NCI-H748 (cell line): ENCODE results near the gene FCN1.
A peak's percentile ranks its signal among the peaks of the same experiment; 100 is the strongest.

ENCODE experiments used
- DNase-seq: peaks from one replicate; lab custom pipeline; 2025; ENCODE audit not compliant: unreplicated experiment; lab: John Stamatoyannopoulos, UW

FCN1 gene

DNA sequence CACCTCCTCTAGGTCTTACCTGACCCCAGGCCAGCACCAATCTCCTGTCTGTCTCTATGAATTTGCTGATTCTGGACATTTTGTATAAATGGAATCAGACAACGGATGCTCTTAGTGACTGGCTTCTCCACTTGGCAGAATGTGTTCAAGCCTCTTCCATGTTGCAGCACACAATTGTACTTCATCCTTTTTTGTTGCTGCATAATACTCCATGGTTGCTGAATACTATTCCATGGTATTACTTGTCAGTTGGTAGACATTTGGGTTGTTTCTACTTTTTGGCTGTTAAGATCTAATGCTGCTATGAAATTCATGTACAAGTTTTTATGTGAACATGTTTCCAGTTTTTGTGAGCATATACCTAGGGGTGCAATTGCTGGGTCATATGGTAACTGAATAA lies 34.3 kb upstream of the FCN1 start:
- DNase-seq = no peak

GRCh38 chr9:134951461-134951860 lies 33.7 kb upstream of the FCN1 start:
- DNase-seq = no peak

- DNase-seq = no peak
These were observed 32.9 kb upstream of the FCN1 start for GRCh38 chr9:134950386-134951210.

DNA sequence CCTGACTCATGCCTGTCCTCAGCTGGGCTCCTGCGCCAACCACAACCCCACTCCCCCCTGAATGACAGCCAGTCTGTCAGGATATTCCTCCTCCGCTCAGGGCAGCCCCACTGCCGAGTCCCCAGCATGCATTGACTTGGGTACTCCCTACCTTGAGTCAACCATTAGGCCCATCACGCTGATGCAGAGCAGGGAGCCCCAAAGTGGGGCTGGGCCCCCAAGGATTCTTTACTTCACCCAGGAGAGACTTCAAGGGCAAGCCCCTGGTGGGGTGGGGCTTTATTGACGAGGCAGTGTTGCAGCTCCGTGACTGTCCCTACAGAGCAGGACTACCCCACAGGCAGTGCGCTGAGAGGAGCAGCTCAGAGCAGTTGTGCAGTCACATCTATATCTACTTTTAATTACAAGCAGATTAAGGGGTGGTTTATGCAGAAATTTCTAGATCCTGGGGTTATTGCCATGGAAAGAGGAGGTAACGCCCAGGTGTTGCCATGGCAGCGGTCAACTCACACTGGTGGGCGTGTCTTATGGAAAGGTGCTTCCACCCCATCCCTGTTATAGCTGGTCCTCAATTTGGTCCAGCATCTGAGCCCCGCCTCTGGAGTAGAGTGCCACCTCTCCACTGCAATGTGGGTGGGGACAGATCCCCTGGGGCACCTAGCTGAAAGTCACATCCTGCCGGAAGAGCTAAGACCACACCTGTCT lies 32.1 kb upstream of the FCN1 start:
- DNase-seq = peak; percentile 14

- DNase-seq = no peak
These were observed 30.4 kb upstream of the FCN1 start for GRCh38 chr9:134948149-134948548.

DNA sequence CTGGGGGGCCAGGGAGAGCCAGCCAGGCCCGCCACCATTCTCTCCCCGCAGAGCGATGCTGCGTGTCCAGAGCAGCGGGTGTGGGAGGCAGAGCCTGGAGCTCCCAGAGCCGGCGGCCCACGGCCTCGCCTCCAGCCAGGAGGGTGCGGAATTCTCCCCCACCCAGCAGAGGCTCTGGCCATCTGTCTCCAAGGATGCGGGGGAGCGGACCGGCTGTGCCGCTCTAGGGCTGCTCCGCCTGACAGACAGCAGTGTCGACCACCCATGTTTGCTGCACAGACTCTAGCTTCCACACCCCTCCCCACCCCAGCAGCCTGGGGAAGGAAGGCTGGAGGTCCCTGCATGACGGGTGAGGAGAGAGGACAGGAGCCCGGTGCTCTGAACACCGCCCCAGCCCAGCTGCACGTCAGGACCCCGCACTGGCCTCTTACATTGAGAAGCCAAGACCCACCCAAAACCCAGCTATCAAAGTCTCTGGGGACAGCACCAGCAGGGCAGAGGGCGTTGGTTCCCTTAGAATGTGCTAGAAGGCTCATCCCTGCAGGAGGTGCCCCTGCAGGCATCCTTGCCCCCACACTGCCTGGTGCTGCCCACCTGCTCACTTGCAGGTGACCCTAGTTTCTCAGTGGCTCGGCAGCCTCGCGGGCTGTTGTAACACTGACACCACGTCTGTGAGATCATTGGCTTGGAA lies 29.7 kb upstream of the FCN1 start:
- DNase-seq = no peak

DNA sequence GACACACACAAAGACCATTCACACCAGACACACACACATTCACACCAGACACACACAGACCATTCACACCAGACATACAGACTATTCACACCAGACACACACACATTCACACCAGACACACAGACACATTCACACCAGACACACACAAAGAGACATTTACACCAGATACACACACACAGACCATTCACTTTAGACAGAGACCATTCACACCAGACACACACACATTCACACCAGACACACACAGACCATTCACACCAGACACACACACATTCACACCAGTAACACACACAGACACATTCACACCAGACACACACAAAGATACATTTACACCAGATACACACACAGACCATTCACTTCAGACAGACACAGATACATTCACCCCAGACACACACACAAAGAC lies 29.0 kb upstream of the FCN1 start:
- DNase-seq = no peak

DNA sequence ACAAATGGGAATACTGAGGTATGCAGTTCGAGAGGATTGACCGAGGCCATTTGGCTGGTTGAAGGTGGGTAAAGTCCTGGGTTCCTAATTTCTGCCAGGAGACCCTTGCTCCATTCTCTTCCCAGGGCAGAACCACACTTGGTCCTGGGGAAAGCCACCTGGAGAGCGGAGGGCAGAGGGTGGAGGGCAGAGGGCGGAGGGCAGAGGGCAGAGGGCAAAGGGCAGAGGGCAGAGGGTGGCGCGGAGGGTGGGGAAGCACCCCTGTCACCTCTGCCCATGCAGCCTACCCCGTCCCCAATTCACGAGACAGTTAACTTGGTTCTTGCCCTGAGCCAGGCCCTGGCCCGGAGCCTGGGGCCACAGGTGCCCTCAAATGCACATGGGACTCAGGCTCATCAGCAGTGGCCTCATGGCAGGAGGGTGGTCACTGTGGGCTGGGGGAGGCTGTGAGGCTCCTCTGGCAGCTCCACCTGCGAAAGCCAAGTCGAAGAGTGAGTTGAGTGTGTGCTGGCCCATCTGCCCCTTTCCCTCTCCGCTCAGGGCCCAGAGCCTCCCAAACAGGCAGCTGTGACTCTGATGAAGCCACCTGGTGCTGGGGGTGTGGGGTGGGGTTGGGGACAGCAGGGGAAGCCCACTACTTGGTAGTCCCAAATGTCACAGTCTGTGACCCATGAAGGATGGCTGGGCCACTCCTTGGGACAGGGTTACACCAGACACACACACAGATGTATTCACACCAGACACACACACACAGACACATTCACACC lies 28.0 kb upstream of the FCN1 start:
- DNase-seq = no peak

- no peak for DNase-seq
These were observed 27.2 kb upstream of the FCN1 start for GRCh38 chr9:134944916-134945315.

GRCh38 chr9:134944351-134944802 lies 26.7 kb upstream of the FCN1 start:
- peak; percentile 38 for DNase-seq

GRCh38 chr9:134943836-134944235 lies 26.1 kb upstream of the FCN1 start:
- DNase-seq = no peak

DNA sequence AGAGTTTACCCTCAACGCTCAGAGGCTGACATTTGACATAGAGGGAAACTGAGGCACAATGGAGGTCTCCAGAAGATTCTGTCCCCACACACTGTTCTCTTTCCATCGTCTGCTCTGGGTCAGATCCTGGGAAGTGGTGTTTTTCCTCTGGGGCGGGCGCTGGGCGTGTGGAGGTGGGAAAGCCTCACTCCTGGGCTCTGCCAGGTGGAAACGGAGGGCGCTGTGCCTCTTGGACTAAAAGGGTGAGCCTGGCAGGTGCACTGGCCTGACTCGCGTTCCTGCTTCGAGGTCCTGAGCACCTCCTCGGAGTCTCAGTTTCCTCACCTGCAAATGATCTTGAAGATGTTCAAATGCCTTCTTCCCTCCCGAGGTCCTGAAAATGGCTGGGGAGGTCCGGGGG lies 25.7 kb upstream of the FCN1 start:
- DNase-seq = no peak

GRCh38 chr9:134942788-134943184 lies 25.1 kb upstream of the FCN1 start:
- peak; percentile 12 for DNase-seq

DNA sequence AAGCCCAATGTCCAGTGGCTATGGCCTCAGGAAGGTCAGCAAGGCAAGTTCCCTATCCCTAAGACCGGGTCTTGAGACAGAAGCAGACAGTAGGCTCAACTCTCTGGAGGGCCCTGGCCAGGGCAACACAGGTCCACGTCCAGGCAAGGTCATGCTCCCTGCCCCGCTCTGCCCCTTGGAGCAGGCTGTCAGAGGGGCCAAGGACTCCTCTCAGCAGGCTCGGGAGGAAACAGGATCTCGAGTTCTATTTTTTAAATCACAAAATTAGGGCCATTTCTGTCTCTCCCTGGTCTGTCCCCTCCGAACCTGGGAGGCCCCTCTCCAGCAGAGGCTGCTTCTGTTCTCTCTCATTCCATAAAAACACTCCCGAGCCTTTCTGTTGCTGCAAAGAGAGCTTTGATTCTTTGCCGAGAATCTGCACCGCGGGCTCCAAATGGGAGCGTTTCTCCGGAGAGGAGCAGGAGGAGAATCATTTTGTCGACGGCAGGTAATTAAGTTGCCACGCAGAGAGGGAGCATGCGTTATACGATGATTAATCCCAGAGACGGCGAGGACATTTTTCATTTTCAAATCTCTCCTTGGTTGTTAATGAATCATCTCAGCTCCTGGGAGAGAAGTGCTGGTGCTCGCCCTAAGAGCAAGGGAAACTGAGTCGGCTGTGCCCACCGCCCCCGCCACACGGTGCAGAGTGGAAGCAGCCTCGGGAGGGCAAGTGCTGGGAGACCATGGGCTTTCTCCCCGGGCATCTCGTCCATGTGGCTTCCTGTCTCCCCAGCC lies 24.5 kb upstream of the FCN1 start:
- peak; percentile 27 for DNase-seq

DNA sequence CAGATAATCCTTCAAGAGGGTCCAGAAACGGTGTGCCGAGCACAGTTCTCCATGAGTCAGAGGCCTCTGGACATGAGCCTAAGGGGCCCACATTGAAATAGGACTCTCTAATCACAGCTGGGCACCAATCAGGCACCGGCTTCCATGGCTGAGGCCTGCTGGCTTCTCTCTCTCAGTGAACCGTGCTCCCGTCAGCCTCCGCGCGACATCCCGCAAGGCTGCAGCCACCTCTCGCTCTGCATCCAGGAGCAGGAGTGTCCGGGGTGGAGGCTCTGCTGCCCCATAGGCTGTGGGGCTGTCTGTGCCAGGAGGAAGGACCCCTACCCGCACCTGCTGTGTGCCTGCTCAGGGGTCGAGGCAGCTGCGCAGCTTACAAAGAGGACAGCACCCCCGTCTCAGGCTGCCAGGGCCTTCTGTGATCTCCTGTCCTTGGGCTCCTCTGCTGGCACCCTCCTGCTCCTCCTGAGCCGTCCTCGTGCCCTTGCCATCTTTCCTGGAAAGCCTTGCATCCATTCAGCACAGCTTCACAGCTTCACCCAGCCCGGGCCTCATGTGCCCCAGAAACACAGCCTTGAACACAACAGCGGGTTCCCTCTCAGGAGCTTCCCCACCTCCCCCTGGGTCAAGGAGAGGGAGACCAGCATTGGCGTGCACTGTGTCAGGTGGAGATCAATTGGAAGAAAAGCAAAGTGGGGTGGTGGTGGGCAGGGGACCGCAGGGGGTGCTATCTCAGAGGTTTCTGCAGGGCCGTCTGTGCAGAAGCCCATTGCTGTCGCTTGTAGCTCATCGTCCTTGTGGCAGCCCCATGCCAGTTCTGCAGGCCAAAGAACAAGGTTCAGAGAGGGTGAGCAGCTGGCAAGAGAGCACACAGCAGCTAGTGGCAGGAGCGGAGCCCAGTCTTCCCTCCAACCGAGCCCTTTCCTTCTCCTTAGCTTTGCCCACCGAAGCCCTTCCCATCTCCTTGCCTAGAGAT lies 22.8 kb upstream of the FCN1 start:
- no peak for DNase-seq

DNA sequence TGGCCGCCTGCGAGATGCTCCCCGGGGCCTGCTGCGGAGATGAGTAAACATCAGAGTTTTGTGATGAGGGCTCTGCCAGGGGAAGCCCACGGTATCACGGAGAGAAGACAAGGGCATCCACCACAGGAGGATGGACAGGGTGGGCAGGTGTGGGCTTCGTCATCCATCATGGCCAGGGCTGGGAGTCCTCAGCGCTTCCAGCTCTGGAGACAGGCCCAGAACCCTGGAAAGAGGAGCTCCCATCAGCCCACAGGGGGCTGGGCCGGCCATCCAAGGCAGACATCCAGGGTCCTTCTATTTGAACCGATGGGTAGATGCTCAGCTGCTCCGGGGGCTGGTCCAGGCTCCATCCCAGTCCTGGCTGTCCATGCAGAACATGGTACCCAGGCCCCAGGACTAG lies 22.1 kb upstream of the FCN1 start:
- DNase-seq = no peak

DNA sequence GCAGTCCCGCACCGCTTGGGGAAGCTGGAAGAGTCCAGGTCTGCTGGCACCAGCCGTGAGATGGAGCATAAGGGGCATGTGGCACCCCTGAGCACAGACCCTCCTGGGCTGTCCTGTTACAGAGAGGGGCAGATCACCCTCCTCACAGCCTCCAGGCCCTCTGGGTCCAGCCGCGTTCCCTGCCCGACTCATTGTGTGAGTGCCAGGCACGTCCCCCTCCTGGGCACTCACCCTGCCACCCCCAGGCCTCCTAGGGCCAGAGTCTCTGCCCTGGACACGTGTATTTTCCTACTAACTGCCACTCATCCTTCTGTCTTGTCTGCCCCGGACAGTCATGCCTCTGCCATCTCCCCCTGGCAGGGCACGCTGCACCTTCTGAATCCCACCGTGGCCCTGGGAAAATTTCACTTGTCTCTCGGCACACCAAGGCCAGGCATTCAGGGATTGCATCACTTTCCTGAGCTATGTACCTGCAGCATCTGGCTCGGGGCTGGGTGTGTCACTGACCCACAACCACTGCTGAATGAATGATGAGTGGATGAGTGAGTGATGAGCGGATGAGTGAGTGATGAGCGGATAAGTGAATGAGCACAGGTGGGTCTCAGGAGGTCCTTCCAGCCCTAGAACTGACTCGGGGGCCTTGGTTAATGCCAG lies 21.5 kb upstream of the FCN1 start:
- no peak for DNase-seq

DNA sequence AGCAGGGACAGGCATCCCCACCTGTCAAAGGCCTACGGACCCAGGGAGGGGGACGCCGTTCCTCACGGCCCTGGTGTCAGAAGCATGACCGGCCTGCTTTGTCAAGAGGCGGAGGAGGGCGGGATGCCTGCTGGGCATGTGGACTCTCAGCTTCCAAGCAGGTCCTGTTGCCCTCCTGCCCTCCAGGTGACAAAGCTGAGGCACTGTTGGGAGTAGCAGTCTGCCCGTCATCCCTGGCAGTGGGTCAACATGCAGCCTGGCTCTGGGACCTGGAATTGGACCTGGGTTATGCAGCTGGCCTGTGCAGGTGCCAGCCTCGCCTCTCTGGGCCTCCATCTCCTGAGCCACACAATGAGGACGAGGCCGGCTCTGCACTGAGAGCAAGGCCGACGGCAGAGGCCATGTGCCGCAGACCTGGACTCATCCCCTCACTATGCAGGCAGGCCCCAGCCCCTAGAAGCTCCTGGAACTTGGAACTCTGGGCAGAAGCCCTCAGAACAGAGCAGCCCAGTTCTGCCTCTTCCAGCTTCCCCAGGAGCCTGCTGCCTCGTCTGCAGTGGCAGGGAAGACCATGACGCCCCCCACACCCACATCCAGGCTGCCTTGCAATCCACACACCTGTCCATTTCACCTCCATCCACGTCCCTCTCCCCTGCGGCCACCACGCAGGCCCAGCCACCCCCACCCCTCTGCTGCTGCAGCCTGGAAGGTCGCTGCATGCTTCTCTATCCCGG lies 20.8 kb upstream of the FCN1 start:
- DNase-seq = no peak
